GM12865 (cell line): ENCODE data around the gene RAB5A.
"Not testable (repeated sequence)": the region's sequence is repeated elsewhere in the genome, so short reads cannot be mapped to it uniquely, and the experiment has no call there.

Experiments
- DNase-seq: peaks from one replicate; pipeline ENCODE4 v3.0.0; 2010; ENCODE audit warnings: low read depth
- H3K4me3 ChIP-seq: 2 replicates; pipeline ENCODE4 v1.5.1; 2011; ENCODE audit warnings: mild to moderate bottlenecking, low read depth, low read length, control low read depth
- TF ChIP-seq, protein P1 (sequence below): IDR thresholded peaks from 2 replicates; pipeline ENCODE4 v1.5.1; 2011; ENCODE audit warnings: low read length, control low read depth, low read depth, inconsistent platforms; ENCODE audit not compliant: insufficient read depth; ENCODE audit errors: missing control alignments

RAB5A gene

GRCh38 chr3:20023623-20024405 lies 76.9 kb downstream of the RAB5A start:
- H3K4me3 ChIP-seq = no peak overlapping the region
- no peak for DNase-seq
- TF ChIP-seq, protein P1, sequence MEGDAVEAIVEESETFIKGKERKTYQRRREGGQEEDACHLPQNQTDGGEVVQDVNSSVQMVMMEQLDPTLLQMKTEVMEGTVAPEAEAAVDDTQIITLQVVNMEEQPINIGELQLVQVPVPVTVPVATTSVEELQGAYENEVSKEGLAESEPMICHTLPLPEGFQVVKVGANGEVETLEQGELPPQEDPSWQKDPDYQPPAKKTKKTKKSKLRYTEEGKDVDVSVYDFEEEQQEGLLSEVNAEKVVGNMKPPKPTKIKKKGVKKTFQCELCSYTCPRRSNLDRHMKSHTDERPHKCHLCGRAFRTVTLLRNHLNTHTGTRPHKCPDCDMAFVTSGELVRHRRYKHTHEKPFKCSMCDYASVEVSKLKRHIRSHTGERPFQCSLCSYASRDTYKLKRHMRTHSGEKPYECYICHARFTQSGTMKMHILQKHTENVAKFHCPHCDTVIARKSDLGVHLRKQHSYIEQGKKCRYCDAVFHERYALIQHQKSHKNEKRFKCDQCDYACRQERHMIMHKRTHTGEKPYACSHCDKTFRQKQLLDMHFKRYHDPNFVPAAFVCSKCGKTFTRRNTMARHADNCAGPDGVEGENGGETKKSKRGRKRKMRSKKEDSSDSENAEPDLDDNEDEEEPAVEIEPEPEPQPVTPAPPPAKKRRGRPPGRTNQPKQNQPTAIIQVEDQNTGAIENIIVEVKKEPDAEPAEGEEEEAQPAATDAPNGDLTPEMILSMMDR = no peak

- no peak overlapping the region for H3K4me3 ChIP-seq
- DNase-seq = no peak
- TF ChIP-seq, protein P1 = no peak
These were observed 80.2 kb downstream of the RAB5A start for GRCh38 chr3:20027136-20027535.

DNA sequence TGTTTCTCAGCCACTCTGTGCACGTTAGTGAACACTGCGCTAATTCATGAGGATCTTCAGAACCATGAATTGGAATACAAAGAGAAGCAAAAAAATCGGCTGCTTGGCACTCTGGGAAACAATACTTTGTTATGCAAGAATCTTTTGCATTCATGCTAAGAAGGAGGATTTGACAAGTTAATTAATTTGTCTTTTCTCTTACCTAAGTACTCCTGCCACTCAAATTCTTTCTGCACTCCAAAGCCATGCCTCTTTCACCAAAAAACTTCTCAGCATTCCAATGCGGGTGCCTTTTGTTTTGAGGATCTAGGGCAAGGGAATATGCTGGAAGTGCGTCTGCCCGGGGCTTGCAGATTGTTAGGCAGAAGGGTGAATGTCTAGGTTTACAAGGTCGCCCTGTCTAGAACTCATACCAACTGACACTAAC lies 82.0 kb downstream of the RAB5A start:
- TF ChIP-seq, protein P1 = no peak

DNA sequence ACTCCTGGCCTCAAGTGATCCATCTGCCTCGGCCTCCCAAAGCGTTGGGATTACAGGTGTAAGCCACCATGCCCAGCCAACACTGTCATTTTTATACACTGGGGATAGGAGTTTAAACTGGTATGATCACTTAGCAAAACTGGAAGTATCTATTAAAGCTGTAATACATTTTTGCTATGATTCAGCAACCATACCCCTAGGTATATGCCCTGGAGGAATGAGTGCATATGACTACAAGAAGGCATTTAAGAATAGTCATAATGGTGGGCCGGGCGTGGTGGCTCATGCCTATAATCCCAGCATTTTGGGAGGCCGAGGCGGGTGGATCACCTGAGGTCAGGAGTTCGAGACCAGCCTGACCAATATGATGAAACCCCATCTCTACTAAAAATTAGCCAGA lies 85.0 kb downstream of the RAB5A start:
- DNase-seq, H3K4me3 ChIP-seq: not testable (repeated sequence)

More for the DNA sequence above, 82.0 kb downstream of the RAB5A start:
- H3K4me3 ChIP-seq = no peak overlapping the region
- no peak for DNase-seq
